KMS-11 (cell line): ENCODE measurements around the gene GAS2L1.

ENCODE experiments used
- H2AFZ ChIP-seq: fragments of 200-600 bp; sonication (generic); 2 replicates; pipeline ENCODE4 v1.6.1; 2016; ENCODE audit warnings: antibody characterized with exemption, mixed run types, low read depth
- H3K27ac ChIP-seq: fragments of 200-600 bp; sonication (generic); 2 replicates; pipeline ENCODE4 v1.6.1; 2016; ENCODE audit warnings: mild to moderate bottlenecking, mixed run types
- H3K27me3 ChIP-seq: fragments of 200-600 bp; sonication (generic); 2 replicates; pipeline ENCODE4 v1.6.1; 2017; ENCODE audit warnings: mild to moderate bottlenecking, low read depth, mixed run types, moderate library complexity; ENCODE audit not compliant: insufficient read depth
- H3K36me3 ChIP-seq: fragments of 200-600 bp; sonication (generic); 2 replicates; pipeline ENCODE4 v1.6.1; 2017; ENCODE audit warnings: mild to moderate bottlenecking, mixed run types; ENCODE audit not compliant: insufficient read depth
- H3K4me1 ChIP-seq: fragments of 200-600 bp; sonication (generic); 2 replicates; pipeline ENCODE4 v1.6.1; 2016; ENCODE audit warnings: mild to moderate bottlenecking, low read depth, mixed run types; ENCODE audit not compliant: poor library complexity, severe bottlenecking
- H3K4me2 ChIP-seq: fragments of 200-600 bp; sonication (generic); 2 replicates; pipeline ENCODE4 v1.7.0; 2016; ENCODE audit warnings: mild to moderate bottlenecking, mixed run types
- H3K4me3 ChIP-seq: fragments of 200-600 bp; sonication (generic); IDR thresholded peaks from 2 replicates; pipeline ENCODE4 v1.6.1; 2017; ENCODE audit warnings: low read depth, low read length, mixed read lengths; ENCODE audit not compliant: insufficient read depth
- H3K79me2 ChIP-seq: fragments of 200-600 bp; sonication (generic); 2 replicates; pipeline ENCODE4 v1.6.1; 2016; ENCODE audit warnings: low read depth, mixed run types; ENCODE audit not compliant: insufficient read depth
- H3K9ac ChIP-seq: fragments of 200-600 bp; sonication (generic); 2 replicates; pipeline ENCODE4 v1.6.1; 2016; ENCODE audit warnings: mild to moderate bottlenecking, mixed run types
- H4K20me1 ChIP-seq: fragments of 200-600 bp; sonication (generic); 2 replicates; pipeline ENCODE4 v1.6.1; 2016; ENCODE audit warnings: mild to moderate bottlenecking, mixed run types; ENCODE audit not compliant: insufficient read depth
- CTCF ChIP-seq: fragments of 200-600 bp; sonication (generic); conservative IDR thresholded peaks from 2 replicates; pipeline ENCODE4 v1.6.1; 2017; ENCODE audit warnings: low read depth, mild to moderate bottlenecking, antibody characterized with exemption, low read length, moderate library complexity, mixed read lengths

Gene GAS2L1

GRCh38 chr22:29268511-29269229 is 37.8 kb upstream of the GAS2L1 start:
- peaks cover 38% of the 10 kb centered on the region for H4K20me1 ChIP-seq
- no peaks in the 10 kb centered on the region for H3K27me3 ChIP-seq
- peaks cover 20% of the 10 kb centered on the region; the same call in 1 of the 2 replicates for H3K36me3 ChIP-seq
- peaks cover 41% of the 10 kb centered on the region for H3K4me1 ChIP-seq
- H3K9ac ChIP-seq = peak overlapping the region; percentile 100
- no peak overlapping the region for H3K4me3 ChIP-seq
- peak overlapping the region; percentile 95 for H3K4me2 ChIP-seq
- TF ChIP-seq CTCF = no peak
- H2AFZ ChIP-seq = peak overlapping the region; percentile 96
- peak overlapping the region; percentile 99 for H3K27ac ChIP-seq
- peaks cover 78% of the 10 kb centered on the region for H3K79me2 ChIP-seq

DNA sequence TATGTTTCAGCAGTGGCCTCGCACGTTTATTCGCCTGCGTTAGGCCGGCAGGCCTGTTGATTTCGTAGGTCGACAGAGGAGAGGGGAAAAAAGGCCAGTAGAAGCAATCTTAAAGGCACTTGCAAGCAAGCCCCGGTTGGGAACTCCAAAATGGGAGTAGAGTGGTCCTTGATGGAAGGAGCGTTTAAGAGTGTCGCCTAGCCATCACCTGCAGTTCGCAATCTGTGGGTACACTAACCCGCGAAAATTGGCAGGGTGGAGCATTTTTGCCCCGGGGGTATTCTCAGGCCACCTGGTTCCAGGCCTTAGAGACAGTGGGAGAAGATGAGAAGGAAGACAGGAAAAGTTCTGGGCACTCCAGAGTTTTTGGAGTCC is 37.2 kb upstream of the GAS2L1 start:
- peak overlapping the region; percentile 95 for H3K4me2 ChIP-seq
- peaks cover 43% of the 10 kb centered on the region for H4K20me1 ChIP-seq
- H3K9ac ChIP-seq = peak overlapping the region; percentile 100
- H3K36me3 ChIP-seq = peaks cover 23% of the 10 kb centered on the region; the same call in 1 of the 2 replicates
- H3K27me3 ChIP-seq = no peaks in the 10 kb centered on the region
- no peak for TF ChIP-seq CTCF
- no peak overlapping the region for H3K4me3 ChIP-seq
- H3K79me2 ChIP-seq = peaks cover 84% of the 10 kb centered on the region
- no peak overlapping the region for H2AFZ ChIP-seq
- H3K4me1 ChIP-seq = peaks cover 46% of the 10 kb centered on the region
- peak overlapping the region; percentile 99 for H3K27ac ChIP-seq

- Histone ChIP-seq H3K27ac (peak overlapping the region; percentile 99; the same call in 1 of the 2 replicates), H3K4me3 (no peak overlapping the region), H3K4me2 (peak overlapping the region; percentile 95), H3K4me1 (peaks cover 53% of the 10 kb centered on the region), H3K9ac (peak overlapping the region; percentile 100; the same call in 1 of the 2 replicates), H3K36me3 (peaks cover 30% of the 10 kb centered on the region; the same call in 1 of the 2 replicates), H3K27me3 (no peaks in the 10 kb centered on the region), H2AFZ (no peak overlapping the region), H4K20me1 (peaks cover 50% of the 10 kb centered on the region), H3K79me2 (peaks cover 91% of the 10 kb centered on the region)
- no peak for TF ChIP-seq CTCF
These were observed 36.5 kb upstream of the GAS2L1 start for GRCh38 chr22:29269731-29270474.

- Histone ChIP-seq H3K4me1 (peaks cover 61% of the 10 kb centered on the region), H3K36me3 (peaks cover 31% of the 10 kb centered on the region; the same call in 1 of the 2 replicates), H2AFZ (no peak overlapping the region), H4K20me1 (peaks cover 58% of the 10 kb centered on the region), H3K27ac (no peak overlapping the region; the same call in 1 of the 2 replicates), H3K4me3 (no peak overlapping the region), H3K27me3 (no peaks in the 10 kb centered on the region), H3K79me2 (peaks cover 94% of the 10 kb centered on the region), H3K9ac (peak overlapping the region; percentile 100; the same call in 1 of the 2 replicates), H3K4me2 (peak overlapping the region; percentile 95)
- TF ChIP-seq CTCF = no peak
These were observed 35.8 kb upstream of the GAS2L1 start for GRCh38 chr22:29270475-29271271.
